HS-5 (cell line): ENCODE measurements around the gene LMO1.

Experiments used
- DNase-seq: peaks from one replicate; pipeline ENCODE4 v3.0.0-alpha.2; 2012; ENCODE audit warnings: low read depth

LMO1 gene

DNA sequence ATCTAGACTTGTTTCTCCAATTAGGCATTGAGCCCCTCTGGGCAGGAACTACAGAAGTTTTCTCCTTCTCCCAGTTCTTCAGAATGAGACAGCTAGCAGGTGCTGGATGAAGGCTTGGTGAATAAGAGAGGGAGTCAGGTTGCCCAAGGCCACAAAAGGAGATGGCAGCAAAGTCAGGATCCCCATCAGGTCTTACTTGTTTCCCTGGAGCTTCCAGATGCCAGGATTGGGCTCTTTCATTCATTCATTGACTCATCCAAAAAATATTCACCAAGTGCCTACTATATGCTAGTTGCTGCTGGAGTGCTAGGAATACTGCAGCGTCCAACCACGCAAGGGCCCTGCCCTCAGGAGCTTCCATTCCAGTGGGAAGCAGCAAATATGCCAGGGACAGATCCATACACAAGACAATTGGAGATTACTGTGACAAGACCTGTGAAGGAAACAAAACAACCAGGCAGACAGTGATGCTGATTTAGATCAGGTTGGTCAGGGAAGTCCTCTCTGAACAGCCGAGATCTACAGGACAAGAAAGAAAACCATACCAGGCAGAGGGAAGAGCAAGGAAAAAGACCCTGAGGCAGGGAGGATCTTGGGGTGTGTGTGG is 24.6 kb upstream of the LMO1 start:
- DNase-seq: no peak

DNA sequence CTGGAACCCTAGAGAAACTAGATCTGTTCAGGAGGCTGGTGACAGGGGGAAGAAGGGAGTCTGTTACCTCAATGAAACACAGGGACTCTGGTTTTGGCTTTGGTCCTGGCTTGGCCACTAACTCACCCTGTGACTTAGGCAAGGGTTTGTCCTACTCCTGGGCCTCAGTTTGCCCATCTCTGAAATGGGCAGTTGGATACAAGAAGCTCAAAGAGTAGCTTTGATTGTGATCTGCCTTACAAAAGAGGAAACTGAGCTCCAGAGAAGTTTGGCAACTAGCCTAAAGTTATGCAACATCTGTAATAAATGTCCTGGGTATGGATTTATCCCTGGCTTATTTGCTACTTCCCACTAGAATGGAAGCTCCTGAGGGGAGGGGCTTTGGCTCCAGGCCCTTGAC is 24.0 kb upstream of the LMO1 start:
- DNase-seq: no peak

DNA sequence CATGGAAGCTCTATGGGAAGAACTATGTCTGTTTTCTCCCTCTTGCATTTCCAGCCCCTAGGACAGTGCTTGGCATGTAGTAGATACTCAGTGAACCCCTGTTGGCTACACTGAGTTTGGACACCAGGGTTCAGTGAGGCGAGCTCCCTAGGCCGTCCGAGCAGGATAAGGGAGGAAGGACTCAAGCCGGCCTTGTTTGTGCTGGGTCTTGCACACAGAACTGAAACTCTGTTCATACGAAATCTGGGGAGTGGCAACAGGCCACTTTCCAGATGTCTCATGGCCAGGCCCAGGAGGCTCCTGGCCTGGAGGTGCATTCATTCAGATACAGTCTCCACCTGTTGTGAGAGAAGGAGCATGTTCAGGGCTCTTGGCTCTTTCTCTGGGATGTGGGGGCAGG is 23.6 kb upstream of the LMO1 start:
- DNase-seq: no peak

DNA sequence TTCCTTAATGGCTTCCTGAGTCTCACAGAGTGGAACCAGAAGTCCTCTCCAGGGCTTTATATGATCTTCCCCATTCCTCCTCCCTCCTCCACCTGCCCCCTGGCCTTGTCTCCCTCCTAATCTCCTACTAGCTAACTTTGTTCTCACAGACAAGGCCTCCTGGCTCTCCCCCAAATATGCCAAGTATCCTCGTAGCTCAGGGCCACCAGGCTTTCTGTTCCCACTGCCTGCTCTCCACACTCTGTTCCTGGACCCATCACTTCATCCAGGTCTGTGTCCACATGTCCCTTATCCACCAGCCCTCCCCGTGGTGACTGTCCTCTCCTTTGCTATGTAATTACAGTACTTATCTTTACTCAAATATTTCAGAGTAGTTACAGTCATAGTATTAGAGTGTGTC is 23.2 kb upstream of the LMO1 start:
- no peak for DNase-seq

DNA sequence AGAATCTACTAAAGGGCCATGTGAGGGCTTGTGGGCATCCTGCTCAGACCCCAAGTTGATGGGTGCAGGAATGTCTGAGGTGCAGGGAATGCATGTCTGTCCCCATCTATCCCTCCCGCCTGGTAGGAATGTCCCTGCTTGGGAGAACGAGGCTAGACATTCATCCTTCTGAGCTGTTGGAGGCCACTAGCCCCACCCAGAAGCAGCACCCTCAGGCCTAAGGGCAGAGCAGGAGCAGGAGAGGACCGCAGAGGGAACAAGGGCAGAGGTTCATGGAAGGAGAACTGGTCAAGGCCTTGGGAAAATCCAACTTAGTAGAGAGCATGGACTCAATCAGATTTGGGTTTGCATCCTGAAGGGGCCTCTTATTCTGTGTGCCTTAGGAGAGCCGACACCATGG is 22.1 kb upstream of the LMO1 start:
- DNase-seq: no peak

DNA sequence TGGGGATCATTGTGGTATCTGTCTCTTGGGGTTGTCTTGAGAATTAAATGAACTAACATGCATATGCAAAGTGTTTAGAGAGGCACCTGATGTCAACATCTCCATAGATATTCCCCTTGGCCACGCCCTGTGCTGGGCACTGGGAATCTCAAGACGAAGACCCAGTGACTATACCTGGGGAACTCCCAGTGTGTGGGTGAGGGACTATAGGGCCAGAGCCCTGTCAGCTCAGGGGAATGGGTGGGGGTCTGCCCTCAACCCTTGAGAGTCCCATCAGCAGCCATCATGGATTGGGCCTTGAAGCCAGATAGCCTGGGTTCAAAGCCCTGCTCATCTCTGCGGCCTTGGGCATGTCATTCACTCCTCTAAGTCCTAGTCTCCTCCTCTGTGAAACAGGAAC is 21.6 kb upstream of the LMO1 start:
- no peak for DNase-seq

DNA sequence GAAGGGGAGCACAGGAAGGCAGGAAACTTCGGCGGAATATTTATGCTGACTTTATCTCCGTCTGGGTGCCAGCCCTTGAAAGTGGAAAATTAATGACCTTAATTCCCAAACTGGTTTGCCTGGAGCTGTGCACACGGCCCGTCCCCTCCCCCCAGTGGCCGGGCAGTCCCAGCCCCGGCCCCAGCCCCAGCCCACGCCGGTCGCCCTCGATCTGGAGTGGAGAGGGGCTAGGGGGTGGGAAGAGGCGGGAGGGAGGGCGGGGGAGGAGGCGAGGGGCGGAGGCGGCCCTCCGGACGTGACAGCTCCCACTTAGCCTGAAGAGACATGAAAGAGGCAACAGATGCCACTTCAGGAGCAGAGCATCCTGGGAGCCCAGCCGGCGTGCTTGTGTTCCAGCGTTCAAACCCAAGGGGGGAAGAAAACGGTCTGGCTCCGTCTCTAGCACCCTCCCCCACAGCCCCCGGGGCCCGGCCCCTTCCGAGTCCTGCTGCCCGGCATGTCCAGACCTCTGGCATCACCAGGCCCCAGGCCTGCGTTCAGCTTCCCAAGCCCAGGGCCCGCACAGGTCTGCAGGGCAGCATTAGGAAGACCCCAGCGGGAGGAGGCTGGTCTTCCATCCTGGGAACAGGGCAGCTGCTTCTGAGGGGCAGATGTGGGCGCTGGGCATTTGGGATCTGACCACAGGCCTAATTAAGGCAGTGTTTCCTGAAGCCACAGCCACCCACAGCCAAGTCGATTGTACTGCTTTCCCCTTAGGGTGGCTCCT is 20.0 kb upstream of the LMO1 start:
- DNase-seq: no peak

DNA sequence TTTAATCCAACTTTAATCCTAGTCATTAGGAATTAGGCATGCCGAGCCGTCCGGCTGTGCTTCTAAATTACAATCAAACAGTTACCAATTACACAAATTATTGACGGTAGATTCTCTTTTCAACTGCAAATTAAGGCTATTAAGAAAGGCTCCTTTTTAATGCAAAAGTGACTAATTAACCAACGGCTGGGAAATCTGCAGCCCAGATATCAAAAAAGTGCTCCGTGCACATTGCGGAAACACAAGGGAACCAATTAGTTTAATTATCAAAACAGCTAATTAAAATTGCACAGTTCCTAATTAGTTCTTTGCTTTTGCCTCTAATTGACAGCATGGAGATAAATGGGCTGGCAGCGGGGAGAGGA is 19.4 kb upstream of the LMO1 start:
- no peak for DNase-seq

DNA sequence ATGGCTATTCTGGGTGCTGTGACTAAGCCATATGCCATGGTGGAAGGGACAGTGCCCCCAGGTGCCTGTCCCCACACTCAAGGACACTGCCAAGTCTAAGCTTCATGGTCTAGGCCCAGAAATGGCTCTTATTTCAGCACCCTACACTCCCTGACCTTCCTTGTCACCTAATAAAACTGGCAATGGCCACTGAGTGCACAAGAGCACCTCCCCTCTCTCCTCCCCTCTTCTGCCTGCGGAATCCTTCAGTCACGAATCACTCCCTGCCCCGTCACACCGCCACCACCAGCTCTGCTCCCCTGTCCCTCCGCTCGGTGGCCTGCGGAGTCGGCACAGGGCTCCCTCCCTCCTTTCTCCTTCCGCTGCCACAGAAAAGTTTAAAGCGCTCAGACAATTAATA is 19.0 kb upstream of the LMO1 start:
- no peak for DNase-seq

DNA sequence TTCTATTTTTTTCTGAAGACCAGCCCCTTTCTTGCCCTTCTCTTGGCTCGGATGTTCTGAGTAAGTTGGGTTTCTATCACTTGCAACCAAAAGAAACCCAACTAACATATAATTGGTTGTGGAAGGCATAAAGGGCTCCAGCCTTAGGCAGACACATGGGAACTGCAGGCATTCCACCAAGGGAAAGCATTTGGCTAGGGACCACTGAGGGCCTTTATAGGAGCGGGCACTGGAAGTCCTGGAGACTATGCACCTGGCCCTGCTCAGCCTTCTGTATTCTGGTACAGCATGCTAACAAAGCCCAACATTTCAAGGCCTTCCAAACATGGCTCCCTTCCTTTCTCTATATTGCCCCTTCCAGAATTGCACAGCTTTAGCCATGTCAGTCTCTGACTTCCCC is 17.6 kb upstream of the LMO1 start:
- DNase-seq: no peak

DNA sequence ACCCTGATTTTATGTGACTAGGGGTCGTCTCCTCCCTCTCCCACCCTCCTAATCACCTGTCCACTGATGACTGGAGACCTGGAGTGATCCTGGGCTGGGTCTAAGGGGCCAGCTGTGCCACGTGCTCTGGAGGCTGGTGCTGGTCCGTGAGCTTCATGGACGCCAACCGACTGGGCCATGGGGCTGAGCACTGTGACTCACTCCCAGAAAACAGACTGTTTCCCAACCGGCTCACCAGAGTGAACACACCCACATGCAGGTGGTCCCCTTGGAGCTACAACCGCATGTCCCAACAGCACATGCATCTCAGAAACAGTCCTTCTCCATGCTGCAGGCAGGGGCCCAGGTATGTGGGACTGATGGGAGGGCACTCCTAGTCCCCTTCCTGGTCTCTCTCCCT is 14.0 kb upstream of the LMO1 start:
- DNase-seq: no peak

DNA sequence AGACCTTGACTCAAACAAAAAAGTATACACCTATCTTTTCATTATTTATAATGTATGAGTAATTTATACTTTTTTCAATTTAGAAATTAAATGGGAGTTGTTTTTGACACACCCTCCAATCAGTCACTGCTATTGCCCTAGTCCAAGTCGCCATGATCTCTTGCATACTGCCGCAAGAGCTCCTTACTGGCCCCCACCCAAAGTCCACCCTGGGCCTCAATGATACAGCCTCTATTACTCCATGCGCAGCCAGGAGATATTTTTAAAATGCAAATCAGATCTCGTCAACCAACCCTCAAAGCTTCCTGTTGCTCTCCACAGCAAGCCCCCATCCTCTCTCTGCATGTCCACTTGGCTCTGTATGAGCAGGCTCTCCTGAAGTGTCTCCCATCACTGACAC is 12.8 kb upstream of the LMO1 start:
- no peak for DNase-seq

DNA sequence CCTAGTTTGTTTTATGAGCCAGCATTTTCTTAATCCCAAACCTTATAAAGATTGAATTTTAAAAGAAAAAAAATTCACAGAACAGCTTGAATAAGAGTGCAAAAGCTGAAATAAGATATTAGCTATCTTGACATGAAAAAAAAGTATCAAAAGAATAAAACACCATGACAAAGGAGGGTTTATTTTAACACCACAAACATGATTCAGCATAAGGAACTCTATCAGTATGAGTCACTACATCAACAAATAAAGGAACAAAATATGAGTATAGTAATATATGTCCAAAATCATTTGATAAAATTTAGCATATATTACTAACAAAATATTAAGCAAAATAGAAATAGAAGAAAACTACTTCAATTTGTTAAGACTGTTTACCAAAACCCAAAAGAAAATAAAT is 9.6 kb upstream of the LMO1 start:
- no peak for DNase-seq

DNA sequence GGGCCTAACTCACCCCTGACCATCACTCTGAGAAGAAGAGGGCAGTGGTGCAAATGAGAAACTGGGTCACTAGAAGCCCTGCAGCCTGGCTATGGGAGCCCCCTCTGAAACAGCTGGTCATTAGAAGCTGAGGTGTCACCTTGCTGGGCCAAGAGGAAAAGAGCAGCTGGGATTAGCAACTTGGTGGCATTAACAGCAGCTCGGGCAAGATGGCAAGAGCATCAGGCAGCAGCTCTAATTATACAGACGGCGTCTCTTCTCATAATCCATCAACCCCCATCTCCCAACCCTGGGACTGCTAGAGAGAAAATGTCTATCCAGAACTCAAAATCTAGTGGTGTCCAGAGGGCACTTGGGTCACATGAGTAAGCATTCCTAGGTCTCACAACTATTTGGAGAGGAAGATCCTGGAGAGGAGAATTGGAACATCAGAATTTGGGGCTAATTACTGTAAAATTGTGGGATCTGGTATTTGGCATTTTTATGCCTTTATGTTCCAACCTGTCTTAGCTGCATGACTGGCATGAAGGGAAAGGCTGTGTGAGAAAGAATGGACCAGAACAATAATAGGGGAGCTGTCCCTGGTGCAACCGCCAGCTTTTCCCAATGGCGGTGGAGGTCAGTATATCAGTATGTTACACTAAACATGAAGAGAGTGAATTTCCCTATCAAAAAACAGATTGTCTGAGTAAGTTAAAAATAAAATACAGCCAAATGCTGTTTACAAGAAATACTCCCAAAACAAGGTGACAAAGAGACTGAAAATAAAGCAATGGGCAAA is 7.6 kb upstream of the LMO1 start:
- no peak for DNase-seq

DNA sequence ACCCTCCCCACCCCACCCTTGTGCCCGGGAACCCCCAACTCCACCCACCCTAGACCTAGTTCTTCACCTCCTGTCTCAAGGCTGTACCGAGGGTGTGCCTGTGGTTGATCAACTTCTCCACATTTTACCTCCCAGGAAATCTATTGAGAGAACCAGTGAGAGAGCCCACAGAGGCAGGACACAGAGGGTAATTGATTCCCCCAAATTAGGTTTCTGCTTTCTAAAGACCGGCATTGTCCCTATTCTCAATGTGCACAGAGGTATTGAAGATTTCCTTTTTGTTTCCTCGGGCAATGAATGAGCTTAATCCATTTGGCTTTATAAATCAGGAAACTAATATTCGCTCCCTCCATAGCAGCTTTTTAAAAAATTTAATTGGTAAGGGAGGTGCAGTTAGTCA is 6.0 kb upstream of the LMO1 start:
- DNase-seq: no peak

DNA sequence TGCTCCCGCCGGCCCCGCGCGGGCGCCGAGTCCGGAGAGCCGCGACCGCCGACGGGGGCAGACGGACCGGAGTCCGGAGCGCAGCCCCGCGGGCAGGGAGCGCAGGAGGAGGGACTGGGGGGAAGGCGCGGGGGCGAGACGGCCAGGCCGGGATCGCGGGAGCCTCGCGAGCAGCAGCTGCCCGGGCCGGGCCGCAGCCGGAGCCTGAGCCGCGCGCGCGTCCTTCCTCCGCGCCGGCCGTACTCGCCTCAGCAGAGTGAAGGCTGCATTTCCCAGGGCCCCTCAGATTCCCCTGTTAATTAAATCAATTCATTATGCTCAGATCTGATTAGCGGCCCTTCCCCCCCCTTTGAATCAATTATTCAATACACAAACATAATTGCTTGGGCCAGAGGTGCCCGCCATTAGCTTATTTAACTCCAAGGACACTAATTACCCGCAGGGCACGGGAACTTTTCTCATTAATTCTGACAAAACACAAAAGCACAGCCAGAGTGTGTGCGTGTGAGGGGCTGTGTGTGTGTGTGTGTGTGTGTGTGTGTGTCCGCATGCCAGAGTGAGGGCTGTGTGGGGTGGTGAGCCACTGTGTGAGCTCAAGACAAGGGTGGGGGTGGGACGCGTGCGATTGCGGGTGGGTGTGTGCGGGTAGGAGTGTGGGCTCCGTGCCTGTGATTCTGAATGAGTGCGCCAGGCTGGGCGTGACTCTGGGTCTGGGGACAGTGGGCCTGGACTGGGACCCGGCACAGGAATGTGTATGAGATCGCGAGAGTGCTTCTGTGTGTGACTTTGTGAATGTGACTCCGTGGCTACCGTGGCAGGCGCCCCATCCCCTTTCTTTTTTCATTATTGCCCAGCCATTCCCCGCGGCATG is 5.1 kb upstream of the LMO1 start:
- no peak for DNase-seq

DNA sequence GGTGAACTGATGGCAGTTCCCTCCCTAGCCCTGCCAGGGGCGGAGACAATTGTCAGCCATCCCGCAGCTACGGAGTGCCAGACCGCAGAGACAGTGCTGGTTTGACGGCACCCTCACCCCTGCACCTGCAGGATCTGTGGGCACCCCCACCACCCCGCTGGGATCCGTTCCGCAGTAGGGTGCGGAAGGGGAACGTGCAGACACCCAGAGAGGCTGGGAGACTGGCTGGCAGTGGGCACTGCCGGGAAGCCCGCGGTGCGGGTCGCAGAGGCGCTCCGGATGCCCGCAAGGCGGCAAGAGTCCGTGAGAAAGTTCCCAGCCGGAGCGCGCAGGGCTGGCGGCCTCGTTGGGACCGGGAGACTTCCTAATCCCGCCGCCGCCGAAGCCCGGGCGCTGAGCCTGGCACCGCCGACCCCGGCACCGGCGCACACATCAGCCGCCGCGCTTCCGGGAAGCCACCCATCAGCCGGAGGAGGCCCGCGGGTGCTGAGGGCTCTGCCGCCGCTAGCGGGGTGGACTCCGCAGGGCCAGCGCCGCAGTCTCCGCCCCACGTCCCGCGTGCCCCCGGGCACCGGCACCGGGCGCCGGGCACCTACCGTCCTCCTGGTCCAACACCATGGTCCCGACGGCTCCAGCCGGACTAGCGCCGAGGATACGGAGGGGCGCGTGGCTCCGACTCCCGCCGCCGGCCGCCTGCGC is 4.3 kb upstream of the LMO1 start:
- no peak for DNase-seq

DNA sequence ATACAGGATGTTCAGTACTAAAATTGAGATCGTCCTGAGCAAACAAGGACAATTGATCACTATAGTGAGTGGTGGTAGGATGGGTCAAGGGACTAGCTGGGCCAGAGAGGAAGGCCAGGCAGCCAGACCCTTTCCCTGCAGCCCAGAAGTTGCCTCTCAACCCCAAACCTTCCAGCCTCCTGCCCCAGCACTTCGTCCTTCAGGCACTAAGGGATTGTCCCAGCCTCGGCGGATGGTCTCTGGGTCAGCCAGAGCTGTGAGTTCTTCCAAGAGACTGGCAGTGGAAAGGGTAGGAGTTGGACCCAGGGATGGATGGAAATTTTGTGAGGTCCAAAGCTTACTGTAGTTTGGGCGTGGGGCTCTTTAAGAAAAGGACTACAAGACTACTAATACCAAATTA is 3.6 kb upstream of the LMO1 start:
- no peak for DNase-seq

DNA sequence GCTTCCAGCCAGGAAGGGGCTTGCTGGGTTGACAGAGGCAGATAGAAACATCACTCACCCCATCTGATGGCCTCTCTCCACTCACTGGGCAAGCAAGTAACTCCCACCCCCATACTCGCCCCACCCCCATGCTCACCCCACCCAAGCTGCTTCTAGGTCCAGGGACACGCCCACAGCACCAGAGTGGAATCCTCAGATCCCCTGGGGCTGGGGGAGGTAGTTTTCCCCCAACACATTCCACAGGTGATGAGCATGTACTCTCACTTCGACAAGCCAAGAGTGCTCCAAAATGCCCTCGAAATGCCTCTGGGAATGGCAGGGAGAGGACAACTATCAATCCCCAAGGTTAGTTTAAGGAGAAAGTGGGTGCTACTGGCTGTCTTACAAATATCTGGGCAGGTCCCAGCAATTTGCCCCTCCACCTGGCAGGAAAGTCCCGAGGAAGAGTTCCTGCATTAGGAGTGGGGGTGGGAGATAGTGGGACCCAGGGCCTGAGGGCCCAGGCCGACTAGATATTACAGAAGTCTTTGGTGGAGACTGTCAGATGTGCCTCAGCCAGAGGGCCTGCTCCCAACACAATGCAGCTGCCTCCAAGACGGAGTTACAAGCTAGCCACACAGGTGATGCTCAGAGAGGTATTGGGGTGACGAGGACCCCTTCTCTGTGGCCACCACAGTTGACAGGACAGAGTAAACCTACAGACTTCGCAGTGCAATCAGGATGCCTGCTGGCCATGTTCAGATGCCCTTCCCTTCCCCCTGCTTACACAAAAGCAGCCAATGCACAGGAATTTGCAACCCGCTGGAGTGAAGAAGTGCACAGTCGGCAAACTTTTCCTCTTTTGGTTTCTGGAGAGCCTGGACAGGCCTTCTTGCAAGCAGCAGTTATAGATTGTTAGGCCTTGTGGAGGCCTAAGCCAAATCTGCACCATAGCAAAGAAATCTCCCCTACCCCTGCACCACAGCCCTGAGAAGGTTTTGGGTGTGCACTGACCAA is 2.9 kb upstream of the LMO1 start:
- DNase-seq: no peak

DNA sequence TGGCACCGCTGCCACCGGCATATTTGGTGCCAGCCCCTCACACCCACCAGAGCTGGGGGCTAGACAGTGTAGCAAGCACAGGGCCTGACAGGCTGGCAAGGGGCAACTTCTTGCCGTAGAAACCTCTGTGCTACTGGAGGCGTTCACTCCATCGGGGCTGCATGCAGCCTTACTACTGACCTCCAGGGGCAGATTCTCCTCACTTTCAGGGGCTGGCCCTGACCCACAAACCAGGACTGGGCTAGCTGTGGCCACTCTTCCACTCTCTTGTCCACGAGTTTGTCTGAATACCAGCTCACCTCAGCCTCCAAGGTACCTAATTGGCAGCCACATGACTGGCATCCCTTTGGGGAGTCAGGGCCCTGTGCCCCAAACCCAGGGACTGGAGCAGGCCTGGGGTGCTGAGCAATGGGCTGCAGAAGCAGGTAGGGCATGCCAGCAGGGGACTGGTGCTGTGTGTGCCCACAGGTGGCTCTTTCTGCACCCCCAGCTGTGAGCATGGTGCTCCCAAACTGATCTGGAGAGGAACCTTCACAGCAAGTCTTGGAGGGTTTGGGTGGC is 2.1 kb upstream of the LMO1 start:
- no peak for DNase-seq
